Activated T-helper 9 cell treated with anti-CD3 and anti-CD28 coated beads, Interleukin-2, amount 50 U/mL, for 16 hours (primary cell): ENCODE data around the gene AMFR.

ENCODE experiments used
- DNase-seq: peaks from one replicate; pipeline ENCODE4 v3.0.0-alpha.2; 2020; ENCODE audit warnings: low read depth

The AMFR gene

DNA sequence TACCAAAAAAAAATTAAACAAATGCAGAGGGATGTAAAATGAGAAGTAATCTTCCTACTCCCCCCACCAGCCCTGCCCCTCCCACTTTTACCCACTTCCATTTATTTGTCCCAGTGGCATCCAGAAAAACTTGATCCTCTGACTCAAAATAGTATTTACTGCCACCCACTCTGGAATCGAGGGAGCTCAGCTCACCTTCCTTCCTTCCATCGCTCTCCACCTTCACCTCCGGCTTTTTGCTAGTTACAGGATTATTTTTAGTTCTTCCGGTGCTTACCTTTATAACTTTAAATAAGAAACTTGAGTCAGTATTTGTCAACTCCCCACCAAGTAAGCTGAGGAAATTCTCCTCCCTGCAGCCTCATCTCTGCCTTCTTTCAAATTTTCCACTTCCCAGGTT is 94.9 kb downstream of the AMFR start:
- DNase-seq, result no peak

DNA sequence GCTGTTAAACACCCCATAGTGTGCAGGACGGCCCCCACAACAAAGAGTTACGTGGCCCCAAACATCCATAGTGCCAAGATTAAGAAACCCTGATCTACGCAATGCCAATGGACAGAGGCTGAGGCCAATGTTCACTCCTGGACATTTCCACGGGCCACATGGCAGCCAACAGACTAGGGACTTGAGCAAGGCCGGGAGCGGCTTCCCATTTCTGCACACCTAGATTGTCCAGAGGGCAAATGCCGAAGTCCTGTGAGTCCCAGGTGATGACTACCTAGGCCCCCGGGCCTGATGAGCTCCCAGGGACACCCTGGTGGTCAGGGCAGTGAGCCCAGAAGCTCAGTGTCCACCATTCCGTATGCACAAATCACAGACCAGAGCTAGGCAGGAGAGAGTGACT is 95.5 kb downstream of the AMFR start:
- no peak for DNase-seq

DNA sequence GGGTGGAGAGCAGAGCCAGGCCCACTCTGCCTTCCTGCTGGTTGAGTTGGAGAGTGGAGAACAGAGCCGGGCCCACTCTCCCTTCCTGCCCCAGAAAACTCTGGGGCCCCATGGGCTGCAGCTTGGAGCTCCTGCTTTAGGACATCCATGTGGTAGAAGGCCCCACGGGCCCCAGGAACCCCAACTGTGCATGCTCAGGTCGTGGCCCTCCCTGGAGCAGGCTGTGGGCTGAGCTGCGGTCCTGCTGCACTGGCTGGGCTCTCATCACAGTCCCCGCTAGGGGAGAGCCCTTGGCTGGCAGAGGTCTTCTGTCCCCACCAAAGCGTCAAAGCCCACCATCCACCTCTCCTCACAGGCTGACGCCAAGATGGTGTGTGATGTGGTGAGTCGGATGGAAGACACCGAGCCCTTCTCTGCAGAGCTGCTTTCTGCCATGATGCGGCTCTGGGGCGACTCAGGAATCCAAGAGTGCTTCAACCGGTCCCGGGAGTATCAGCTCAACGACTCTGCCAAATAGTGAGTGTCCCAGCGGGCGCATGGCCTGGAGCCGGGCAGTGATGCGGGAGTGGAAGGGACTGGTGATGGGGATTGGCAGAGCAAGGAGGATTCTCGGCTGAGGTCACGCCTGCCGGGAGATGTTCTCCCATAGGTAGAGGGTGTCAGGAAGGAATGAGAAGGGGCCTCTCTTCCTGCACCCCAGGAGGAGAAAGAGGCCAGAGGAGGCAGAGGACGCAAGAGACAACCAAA is 96.9 kb downstream of the AMFR start:
- DNase-seq, result no peak

DNA sequence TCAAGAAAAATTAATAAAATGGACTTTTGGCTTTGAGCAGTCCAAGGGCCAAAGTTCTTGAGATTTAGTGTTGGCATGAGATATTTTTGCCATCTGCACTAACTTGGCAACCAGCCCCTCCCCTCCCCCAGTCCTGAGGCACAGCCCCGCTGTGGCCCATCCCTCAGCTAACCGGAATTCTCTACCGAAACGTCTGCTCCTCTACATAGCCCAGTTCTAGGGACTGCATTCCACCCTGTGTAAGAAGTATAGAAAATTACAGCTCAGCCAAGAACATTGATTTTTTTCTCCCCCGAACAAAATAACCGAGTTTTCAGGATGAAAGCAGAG is 97.5 kb downstream of the AMFR start:
- DNase-seq, result no peak

DNA sequence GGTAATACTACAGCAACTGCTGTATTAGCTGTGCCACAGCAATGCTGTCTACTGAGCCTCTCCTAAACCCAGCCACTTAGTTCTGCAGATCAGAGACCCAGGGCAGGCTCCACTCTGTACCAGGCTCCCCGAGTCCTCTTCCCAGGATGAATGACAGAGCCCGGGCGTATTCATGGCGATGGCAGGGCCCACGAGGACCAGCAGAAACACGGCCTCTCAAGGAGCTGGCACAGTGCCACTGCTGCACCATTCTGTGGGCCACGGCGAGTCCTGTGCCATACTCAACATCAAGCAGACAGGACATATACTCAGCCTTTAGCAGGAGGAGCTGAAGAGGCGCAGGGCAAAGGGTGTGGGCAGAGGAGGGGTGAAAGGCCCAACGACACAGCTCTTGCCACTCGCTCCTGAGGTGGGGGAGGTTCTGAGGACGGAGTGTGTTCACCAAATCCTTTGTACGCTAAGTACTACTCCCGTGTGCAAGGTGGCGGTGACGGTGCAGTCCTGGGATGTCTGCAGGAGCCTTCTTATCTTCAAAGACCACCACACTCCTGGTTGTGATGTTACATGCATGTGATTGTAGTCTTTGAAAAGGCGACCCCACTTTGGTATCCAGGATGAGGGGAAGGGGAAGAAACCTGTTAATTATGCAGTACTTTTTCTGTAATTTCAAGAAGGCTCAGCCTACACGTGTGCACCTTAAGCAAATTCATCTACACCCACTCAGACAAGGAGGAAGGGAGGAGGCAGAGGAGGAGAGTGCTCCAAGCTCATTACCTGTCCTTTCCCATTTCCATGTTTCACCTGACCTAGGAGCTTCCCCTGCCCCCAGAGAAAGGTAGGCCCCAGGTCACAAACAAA is 98.0 kb downstream of the AMFR start:
- DNase-seq, result no peak

DNA sequence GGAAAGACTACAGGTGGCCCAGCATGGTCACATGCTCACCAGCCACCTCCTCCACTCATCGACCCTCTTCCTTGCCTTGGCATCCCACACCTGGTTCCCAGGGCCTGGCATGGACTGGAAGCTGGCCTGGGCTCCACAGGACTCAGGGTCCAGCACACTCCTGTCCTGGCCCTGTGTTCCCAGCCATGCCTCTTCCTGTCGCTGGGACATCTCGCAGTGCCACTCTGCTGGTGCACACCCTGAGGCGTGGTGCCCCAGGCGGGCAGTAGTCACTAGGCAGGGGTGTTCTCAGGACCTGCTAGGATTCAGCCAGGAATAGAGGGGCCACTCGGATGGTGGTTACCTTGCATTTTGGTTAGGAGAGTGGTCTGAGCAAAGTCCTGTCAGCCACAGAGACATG is 99.4 kb downstream of the AMFR start:
- DNase-seq, result no peak

DNA sequence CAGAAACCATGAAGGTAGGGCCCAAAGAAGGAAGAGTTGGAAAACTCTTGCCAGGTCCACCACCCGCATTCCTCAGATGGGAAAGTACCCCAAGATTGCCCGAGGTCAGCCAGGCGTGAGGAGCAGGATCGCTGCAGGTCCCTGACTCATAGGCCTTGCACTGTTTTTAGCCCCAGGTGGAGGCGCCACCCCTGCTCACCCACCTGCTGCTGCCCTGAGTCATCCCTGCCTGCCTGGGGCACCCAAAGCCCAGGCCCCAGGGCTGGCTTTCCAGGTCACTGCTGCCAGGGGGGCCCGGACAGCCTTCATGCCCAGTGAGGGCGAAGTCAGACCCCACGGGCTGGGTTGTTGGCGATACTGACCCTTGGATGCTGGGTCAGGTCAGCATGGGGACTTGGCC is 100.9 kb downstream of the AMFR start:
- DNase-seq, result no peak

DNA sequence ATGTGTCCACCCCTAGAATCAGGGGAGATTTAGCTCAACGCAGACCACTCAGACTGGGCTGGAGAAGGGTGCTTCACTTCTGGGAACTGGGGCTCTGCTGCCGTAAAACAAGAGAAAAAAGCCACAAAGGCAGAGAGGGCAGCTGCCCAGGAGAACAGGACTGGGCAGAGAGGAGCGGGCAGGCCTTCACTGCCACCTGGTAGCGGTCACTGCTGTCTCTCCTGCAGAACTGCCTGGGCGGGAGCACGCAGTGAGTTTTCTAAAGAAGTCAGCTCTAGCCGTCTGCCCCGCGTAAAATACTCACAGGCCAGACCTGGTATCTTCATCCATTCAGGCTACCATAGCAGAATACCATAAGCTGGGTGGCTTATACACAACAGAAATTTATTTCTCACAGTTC is 103.8 kb downstream of the AMFR start:
- DNase-seq, result no peak

DNA sequence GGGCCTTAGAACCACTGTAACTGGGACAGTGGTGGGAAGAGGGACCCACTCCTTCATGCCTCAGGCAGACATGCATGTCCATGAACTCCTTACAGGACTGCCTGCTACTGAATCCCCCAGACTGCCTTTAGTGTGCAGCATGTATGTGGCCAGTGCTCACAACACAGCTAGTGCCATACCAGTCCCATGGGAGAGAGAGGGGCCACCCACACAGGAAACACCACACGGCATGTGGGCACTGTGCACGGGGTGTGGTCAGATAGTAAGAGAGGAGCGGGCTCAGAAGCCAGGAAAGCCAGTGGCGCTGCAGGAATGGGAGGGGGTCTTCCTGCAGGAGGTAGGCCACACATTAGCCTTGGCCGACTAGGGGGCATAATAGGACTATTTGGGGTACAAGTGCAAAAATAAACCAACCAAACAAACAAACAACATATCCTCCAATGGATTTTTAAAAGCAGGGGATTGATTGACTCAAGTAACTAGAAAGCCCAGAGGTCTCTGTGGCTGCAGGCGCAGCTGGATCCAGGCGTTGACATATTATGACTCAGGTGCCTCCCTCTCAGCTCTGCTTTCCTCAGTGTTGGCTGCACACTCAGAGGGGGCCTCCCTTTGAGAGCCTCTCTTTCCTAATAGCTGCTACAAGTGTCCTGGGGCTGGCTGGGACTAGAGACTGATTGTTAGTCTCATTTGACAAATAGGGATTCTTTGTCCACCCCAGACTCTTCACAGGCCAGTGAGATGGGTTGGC is 104.4 kb downstream of the AMFR start:
- DNase-seq, result no peak

DNA sequence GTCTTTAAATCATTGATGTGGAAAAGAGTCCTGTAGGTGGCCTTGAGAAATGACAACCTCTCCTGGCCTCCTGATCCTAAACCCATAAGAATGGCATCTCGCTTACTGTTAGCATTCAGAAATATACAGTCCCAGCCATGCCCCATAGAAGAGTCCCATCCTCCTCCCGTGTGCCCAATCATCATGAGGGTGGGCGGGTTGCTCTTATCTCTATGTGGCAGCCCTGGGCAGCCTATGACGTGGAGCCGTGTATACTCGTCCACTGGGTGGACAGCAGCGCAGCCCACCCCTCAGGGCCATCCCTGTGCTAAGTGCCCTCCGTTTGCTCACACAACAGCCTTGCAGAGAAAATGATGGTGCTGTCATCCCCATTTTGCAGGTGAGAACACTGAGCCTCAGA is 105.3 kb downstream of the AMFR start:
- no peak for DNase-seq

DNA sequence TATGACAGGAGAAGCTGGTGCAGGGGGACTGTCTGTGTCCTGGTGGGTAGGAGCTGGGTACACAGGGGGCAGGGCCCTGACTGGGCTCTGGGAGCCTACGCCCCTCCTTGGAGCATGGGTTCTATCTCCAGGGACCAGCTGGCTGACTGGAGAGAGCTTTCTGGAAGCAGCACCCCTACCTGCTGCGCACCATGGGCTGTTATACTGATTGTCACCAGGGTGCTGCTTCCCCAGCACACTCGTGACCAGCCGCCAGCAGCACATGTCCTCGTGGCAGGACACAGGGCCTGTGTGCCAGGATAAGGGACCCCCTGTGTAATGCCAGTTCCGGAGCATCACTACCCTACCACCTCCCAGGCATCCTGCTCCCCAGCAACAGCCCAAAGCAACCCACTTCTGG is 106.0 kb downstream of the AMFR start:
- DNase-seq, result no peak

DNA sequence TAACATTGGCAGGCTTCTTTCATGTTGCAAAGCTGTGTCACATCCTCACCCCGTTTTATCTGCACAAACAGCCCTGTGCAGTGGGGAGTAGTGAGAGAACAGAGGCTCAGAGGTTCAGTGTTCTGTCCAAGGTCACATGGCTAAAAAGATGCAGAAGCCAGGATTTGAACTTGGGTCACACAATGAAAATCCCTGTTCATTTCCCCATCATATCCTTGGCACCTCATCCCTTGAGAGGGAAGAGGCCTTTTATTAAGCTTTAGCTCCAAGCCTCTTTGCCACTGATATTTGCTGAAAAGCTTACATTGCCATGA is 106.6 kb downstream of the AMFR start:
- DNase-seq, result no peak

DNA sequence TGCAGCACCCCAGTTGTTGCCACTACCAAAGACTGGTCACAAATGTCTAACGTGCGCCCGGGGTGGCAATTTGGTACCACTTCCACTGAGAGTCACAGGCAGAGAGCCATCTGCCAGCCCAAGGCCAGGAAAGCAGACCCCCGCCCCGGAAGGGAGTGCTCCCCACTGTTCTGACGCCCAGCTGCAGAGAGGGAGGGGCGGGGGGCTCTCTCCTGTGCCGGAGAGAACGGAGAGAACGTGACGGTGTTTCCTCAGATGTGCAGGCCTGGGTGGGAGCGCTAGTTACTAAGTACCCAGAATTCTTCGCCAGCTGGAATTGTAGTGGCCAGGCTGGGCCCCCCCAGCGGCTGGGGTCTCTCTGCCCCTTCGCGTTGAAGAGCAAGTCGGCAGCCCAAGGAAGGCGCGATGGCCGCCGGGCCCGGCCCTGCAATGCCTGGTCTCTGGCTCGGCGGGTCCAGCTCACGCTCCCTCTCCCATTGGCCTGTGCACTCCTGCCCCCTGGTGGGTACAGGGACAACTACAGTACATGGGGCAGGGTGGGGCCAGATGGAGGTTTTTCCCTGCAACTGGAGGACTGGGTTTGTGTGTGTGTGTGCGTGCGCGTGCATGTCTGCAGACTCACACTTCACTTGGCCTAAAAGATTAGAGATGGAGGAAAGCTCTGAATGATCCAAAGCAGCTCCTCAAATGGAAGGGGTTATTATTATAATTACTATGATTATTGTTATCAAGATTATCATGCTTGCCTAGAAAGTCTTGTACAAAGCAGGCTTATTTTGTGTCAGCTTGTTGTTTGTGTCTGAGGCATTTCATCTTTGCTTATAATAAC is 107.1 kb downstream of the AMFR start:
- peak; percentile 62 for DNase-seq

DNA sequence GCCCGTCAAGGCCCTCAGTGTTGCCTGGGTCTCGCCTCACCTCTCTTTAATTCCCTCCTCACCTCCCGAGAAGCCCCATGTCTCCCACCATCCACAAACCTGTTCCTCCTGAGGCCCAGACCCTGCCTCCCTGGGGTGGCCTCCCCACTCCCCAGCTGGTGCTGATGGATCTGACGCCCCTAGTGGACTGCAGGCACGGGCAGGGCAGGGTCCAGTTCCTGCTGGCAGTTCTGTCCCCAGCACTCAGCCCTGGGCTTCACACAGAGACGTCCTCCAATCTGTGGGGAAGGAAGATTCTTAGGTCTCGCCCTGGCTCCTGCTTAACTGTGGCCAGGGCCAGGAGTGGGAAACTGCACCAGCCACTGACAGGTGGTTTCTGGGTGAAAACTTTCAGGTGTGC is 108.8 kb downstream of the AMFR start:
- no peak for DNase-seq

DNA sequence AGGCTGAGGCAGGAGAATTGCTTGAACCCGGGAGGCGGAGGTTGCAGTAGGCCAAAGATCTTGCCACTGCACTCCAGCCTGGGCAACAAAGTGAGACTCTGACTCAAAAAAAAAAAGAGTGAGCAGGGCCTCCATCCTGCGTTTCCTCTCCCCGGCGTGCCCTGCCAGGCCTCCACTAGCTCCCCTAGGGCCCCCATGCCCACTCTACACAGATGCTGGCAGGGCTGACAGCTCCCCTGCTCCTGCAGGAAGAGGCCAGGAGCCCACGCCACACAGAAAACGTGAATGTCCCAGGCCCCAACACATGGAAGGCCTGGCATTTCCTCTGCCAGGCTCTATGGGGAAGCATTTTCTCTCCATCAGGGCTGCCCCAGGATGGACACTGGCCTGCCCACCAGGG is 109.4 kb downstream of the AMFR start:
- DNase-seq, result no peak

DNA sequence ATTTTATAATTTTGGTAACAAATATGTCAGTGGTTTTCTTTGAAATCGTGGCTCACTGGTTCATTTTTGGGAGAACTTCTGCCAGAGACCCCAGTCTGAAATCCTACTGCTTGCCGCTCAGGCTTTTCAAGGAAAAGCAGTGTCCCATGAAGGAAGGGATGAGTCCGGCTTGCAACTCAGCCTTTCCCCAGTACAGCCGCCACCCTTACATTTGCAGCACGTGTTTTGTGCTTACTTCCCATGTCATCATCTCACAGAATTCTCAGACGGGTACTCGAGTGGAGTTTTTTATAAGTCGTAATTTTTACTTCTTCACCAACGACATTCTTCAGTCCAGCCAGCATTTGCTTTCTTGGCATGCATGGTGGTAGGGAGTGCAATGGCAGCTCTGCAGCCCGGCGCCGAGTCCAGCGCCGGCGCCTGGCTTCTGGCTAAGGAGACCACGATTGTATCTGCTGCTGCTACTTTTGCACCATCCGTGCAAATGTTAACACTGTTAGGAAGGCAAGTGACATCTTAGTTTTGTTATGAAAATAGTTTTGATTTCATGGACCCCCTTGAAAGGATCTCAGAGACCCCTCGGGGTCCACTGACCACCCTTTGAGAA is 111.0 kb downstream of the AMFR start:
- DNase-seq, result no peak

DNA sequence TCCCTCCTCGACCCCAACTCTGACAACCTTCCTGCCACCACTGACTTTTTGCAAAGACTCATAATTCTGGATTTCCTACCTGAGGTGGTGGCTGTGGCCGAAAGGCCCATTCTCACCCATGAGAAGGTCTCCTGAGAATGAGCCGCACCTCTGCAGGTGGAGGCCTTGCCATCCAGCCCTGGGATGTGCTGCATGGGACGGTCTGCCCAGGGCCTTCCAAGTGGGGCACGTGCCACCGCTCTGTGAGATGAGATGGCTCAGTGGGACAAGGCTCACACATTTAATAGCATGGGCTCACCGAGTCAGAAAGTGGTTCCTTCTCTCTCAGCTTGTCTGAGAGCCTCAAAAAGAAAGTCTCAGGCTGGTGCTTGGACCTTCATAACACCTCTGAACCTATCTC is 112.8 kb downstream of the AMFR start:
- no peak for DNase-seq

DNA sequence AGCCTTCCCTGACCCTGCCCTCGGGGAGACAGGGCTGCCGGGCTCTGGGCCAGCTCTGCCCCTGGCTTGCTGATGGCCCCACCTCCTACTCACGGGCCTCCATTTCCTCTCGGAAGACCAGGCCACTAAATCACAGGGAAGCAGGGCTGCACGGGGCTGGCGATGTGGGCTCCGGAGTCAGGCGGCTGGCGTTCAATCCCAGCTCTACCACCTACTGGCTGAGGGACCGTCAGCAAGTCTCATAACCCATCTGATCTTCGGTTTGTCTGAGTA is 113.4 kb downstream of the AMFR start:
- DNase-seq, result no peak
